Ammon's horn (tissue), 1 donor: Measurements from ENCODE around the gene PANX1.

Experiments used
- DNase-seq: peaks from one replicate; pipeline ENCODE4 v3.0.0-alpha.2; 2016; ENCODE audit warnings: low spot score

The PANX1 gene

GRCh38 chr11:94129512-94130297 is 1.1 kb downstream of the PANX1 start:
- no peak for DNase-seq

GRCh38 chr11:94130298-94131046 is 1.8 kb downstream of the PANX1 start:
- DNase-seq: no peak

GRCh38 chr11:94131047-94131717 is 2.5 kb downstream of the PANX1 start:
- no peak for DNase-seq

- no peak for DNase-seq
These were observed 3.1 kb downstream of the PANX1 start for GRCh38 chr11:94131718-94132115.

GRCh38 chr11:94132152-94132558 is 3.5 kb downstream of the PANX1 start:
- no peak for DNase-seq

GRCh38 chr11:94132823-94133408 is 4.3 kb downstream of the PANX1 start:
- no peak for DNase-seq

- DNase-seq: no peak
These were observed 5.1 kb downstream of the PANX1 start for GRCh38 chr11:94133752-94134151.

- peak; percentile 65 for DNase-seq
These were observed 6.2 kb downstream of the PANX1 start for GRCh38 chr11:94134651-94135512.

- no peak for DNase-seq
These were observed 10.8 kb downstream of the PANX1 start for GRCh38 chr11:94139416-94139815.

- DNase-seq: no peak
These were observed 11.6 kb downstream of the PANX1 start for GRCh38 chr11:94140154-94140655.

GRCh38 chr11:94141511-94142307 is 13.1 kb downstream of the PANX1 start:
- DNase-seq: no peak

GRCh38 chr11:94142308-94143281 is 14.0 kb downstream of the PANX1 start:
- peak; percentile 60 for DNase-seq

GRCh38 chr11:94144216-94144615 is 15.6 kb downstream of the PANX1 start:
- no peak for DNase-seq

GRCh38 chr11:94144664-94145063 is 16.0 kb downstream of the PANX1 start:
- no peak for DNase-seq

GRCh38 chr11:94145431-94145830 is 16.8 kb downstream of the PANX1 start:
- no peak for DNase-seq

- no peak for DNase-seq
These were observed 17.3 kb downstream of the PANX1 start for GRCh38 chr11:94145916-94146315.

- no peak for DNase-seq
These were observed 18.8 kb downstream of the PANX1 start for GRCh38 chr11:94147433-94147845.

- no peak for DNase-seq
These were observed 19.5 kb downstream of the PANX1 start for GRCh38 chr11:94148189-94148588.

GRCh38 chr11:94149431-94150017 is 20.9 kb downstream of the PANX1 start:
- DNase-seq: no peak
